Measurements from ENCODE around the gene TMC1.

Gene TMC1

GRCh38 chr9:72874344-72874743 is 352.9 kb downstream of the TMC1 start:
- H3K27me3 ChIP-seq (ENCODE audit: insufficient read depth, low read length) = no peaks in the 10 kb centered on the region
- no peak overlapping the region for H4K12ac ChIP-seq (ENCODE audit: low read depth, low read length)
- no peak overlapping the region for H3K14ac ChIP-seq (ENCODE audit: low read length)
- no peak overlapping the region for H3K4me2 ChIP-seq (ENCODE audit: low read length)
- H2BK120ac ChIP-seq (ENCODE audit: insufficient read depth, low read length, poor library complexity) = no peak overlapping the region
- H2BK12ac ChIP-seq (ENCODE audit: low read length) = no peak overlapping the region
- no CpG with 5 or more reads among the region's 2 CpGs for WGBS (ENCODE audit: extremely low coverage, insufficient coverage, insufficient read length)
- no peak overlapping the region for H4K8ac ChIP-seq (ENCODE audit: low read depth, low read length)
- H3K27ac ChIP-seq (ENCODE audit: low read depth, low read length) = no peak overlapping the region
- H3K79me2 ChIP-seq (ENCODE audit: control insufficient read depth, insufficient read depth, low read length, poor library complexity) = no peaks in the 10 kb centered on the region
- no peak overlapping the region for H3K18ac ChIP-seq (ENCODE audit: low read length)
- no peak overlapping the region for H3K23ac ChIP-seq (ENCODE audit: low read length)
- H2BK5ac ChIP-seq (ENCODE audit: low read depth, low read length, poor library complexity) = no peak overlapping the region
- H2AK5ac ChIP-seq (ENCODE audit: low read length) = no peak overlapping the region
- no peak for DNase-seq
- H3K9me3 ChIP-seq (ENCODE audit: insufficient read depth, low read depth, low read length) = no peaks in the 10 kb centered on the region
- no peak overlapping the region for H3K9ac ChIP-seq (ENCODE audit: low read length)
- H3K79me1 ChIP-seq (ENCODE audit: low read length) = no peaks in the 10 kb centered on the region
- no peak overlapping the region for H2AFZ ChIP-seq (ENCODE audit: insufficient read depth, low read length, poor library complexity)
- no peaks in the 10 kb centered on the region for H3K36me3 ChIP-seq (ENCODE audit: control insufficient read depth in 1 of 2, insufficient read depth in 2 of 2, low read length in 2 of 2)
- H3K4me1 ChIP-seq (ENCODE audit: control insufficient read depth in 1 of 2, insufficient read depth in 2 of 2, low read length in 2 of 2) = no peaks in the 10 kb centered on the region
- H3K4ac ChIP-seq (ENCODE audit: low read depth, low read length) = no peak overlapping the region
- no peak overlapping the region for H3K4me3 ChIP-seq (ENCODE audit: low read depth, low read length)
- no peak overlapping the region for H4K91ac ChIP-seq (ENCODE audit: low read depth, low read length)

GRCh38 chr9:72875221-72875620 is 353.8 kb downstream of the TMC1 start:
- H4K12ac ChIP-seq (ENCODE audit: low read depth, low read length) = no peak overlapping the region
- no peak overlapping the region for H2AK5ac ChIP-seq (ENCODE audit: low read length)
- no peak overlapping the region for H3K14ac ChIP-seq (ENCODE audit: low read length)
- no peak for DNase-seq
- H3K18ac ChIP-seq (ENCODE audit: low read length) = no peak overlapping the region
- H3K4ac ChIP-seq (ENCODE audit: low read depth, low read length) = no peak overlapping the region
- no peak overlapping the region for H2BK12ac ChIP-seq (ENCODE audit: low read length)
- H2BK120ac ChIP-seq (ENCODE audit: insufficient read depth, low read length, poor library complexity) = no peak overlapping the region
- no peak overlapping the region for H3K23ac ChIP-seq (ENCODE audit: low read length)
- H3K4me1 ChIP-seq (ENCODE audit: control insufficient read depth in 1 of 2, insufficient read depth in 2 of 2, low read length in 2 of 2) = no peaks in the 10 kb centered on the region
- H4K91ac ChIP-seq (ENCODE audit: low read depth, low read length) = no peak overlapping the region
- no peaks in the 10 kb centered on the region for H3K9me3 ChIP-seq (ENCODE audit: insufficient read depth, low read depth, low read length)
- H4K8ac ChIP-seq (ENCODE audit: low read depth, low read length) = no peak overlapping the region
- no peak overlapping the region for H3K4me3 ChIP-seq (ENCODE audit: low read depth, low read length)
- H3K9ac ChIP-seq (ENCODE audit: low read length) = no peak overlapping the region
- H3K79me1 ChIP-seq (ENCODE audit: low read length) = no peaks in the 10 kb centered on the region
- H2AFZ ChIP-seq (ENCODE audit: insufficient read depth, low read length, poor library complexity) = no peak overlapping the region
- no peaks in the 10 kb centered on the region for H3K36me3 ChIP-seq (ENCODE audit: control insufficient read depth in 1 of 2, insufficient read depth in 2 of 2, low read length in 2 of 2)
- no peaks in the 10 kb centered on the region for H3K79me2 ChIP-seq (ENCODE audit: control insufficient read depth, insufficient read depth, low read length, poor library complexity)
- H3K4me2 ChIP-seq (ENCODE audit: low read length) = no peak overlapping the region
- no peak overlapping the region for H3K27ac ChIP-seq (ENCODE audit: low read depth, low read length)
- H3K27me3 ChIP-seq (ENCODE audit: insufficient read depth, low read length) = no peaks in the 10 kb centered on the region
- no peak overlapping the region for H2BK5ac ChIP-seq (ENCODE audit: low read depth, low read length, poor library complexity)

GRCh38 chr9:72880821-72881220 is 359.4 kb downstream of the TMC1 start:
- no peaks in the 10 kb centered on the region for H3K27me3 ChIP-seq (ENCODE audit: insufficient read depth, low read length)
- H3K18ac ChIP-seq (ENCODE audit: low read length) = no peak overlapping the region
- DNase-seq = no peak
- no peak overlapping the region for H2BK5ac ChIP-seq (ENCODE audit: low read depth, low read length, poor library complexity)
- no peak overlapping the region for H2BK120ac ChIP-seq (ENCODE audit: insufficient read depth, low read length, poor library complexity)
- no peaks in the 10 kb centered on the region for H3K79me1 ChIP-seq (ENCODE audit: low read length)
- no peaks in the 10 kb centered on the region for H3K9me3 ChIP-seq (ENCODE audit: insufficient read depth, low read depth, low read length)
- H4K12ac ChIP-seq (ENCODE audit: low read depth, low read length) = no peak overlapping the region
- no peaks in the 10 kb centered on the region for H3K36me3 ChIP-seq (ENCODE audit: control insufficient read depth in 1 of 2, insufficient read depth in 2 of 2, low read length in 2 of 2)
- H3K27ac ChIP-seq (ENCODE audit: low read depth, low read length) = no peak overlapping the region
- H3K9ac ChIP-seq (ENCODE audit: low read length) = no peak overlapping the region
- H3K4ac ChIP-seq (ENCODE audit: low read depth, low read length) = no peak overlapping the region
- no peak overlapping the region for H4K8ac ChIP-seq (ENCODE audit: low read depth, low read length)
- H2AK5ac ChIP-seq (ENCODE audit: low read length) = no peak overlapping the region
- no peaks in the 10 kb centered on the region for H3K79me2 ChIP-seq (ENCODE audit: control insufficient read depth, insufficient read depth, low read length, poor library complexity)
- no peak overlapping the region for H3K23ac ChIP-seq (ENCODE audit: low read length)
- no peak overlapping the region for H3K4me2 ChIP-seq (ENCODE audit: low read length)
- no peak overlapping the region for H4K91ac ChIP-seq (ENCODE audit: low read depth, low read length)
- H3K4me1 ChIP-seq (ENCODE audit: control insufficient read depth in 1 of 2, insufficient read depth in 2 of 2, low read length in 2 of 2) = no peaks in the 10 kb centered on the region
- H2AFZ ChIP-seq (ENCODE audit: insufficient read depth, low read length, poor library complexity) = no peak overlapping the region
- no peak overlapping the region for H3K14ac ChIP-seq (ENCODE audit: low read length)
- no peak overlapping the region for H3K4me3 ChIP-seq (ENCODE audit: low read depth, low read length)
- no CpG with 5 or more reads among the region's 2 CpGs for WGBS (ENCODE audit: extremely low coverage, insufficient coverage, insufficient read length)
- no peak overlapping the region for H2BK12ac ChIP-seq (ENCODE audit: low read length)

GRCh38 chr9:72882117-72882775 is 360.8 kb downstream of the TMC1 start:
- Histone ChIP-seq H3K79me1 (ENCODE audit: low read length) (no peaks in the 10 kb centered on the region), H4K8ac (ENCODE audit: low read depth, low read length) (no peak overlapping the region), H3K4me2 (ENCODE audit: low read length) (no peak overlapping the region), H2BK5ac (ENCODE audit: low read depth, low read length, poor library complexity) (no peak overlapping the region), H3K36me3 (ENCODE audit: control insufficient read depth in 1 of 2, insufficient read depth in 2 of 2, low read length in 2 of 2) (no peaks in the 10 kb centered on the region), H3K23ac (ENCODE audit: low read length) (no peak overlapping the region), H4K91ac (ENCODE audit: low read depth, low read length) (no peak overlapping the region), H3K4me3 (ENCODE audit: low read depth, low read length) (no peak overlapping the region), H3K4ac (ENCODE audit: low read depth, low read length) (no peak overlapping the region), H2AFZ (ENCODE audit: insufficient read depth, low read length, poor library complexity) (no peak overlapping the region), H3K79me2 (ENCODE audit: control insufficient read depth, insufficient read depth, low read length, poor library complexity) (no peaks in the 10 kb centered on the region), H3K18ac (ENCODE audit: low read length) (no peak overlapping the region), H3K14ac (ENCODE audit: low read length) (no peak overlapping the region), H2AK5ac (ENCODE audit: low read length) (no peak overlapping the region), H2BK12ac (ENCODE audit: low read length) (no peak overlapping the region), H3K4me1 (ENCODE audit: control insufficient read depth in 1 of 2, insufficient read depth in 2 of 2, low read length in 2 of 2) (no peaks in the 10 kb centered on the region), H3K27me3 (ENCODE audit: insufficient read depth, low read length) (no peaks in the 10 kb centered on the region), H3K9ac (ENCODE audit: low read length) (no peak overlapping the region), H3K27ac (ENCODE audit: low read depth, low read length) (no peak overlapping the region), H3K9me3 (ENCODE audit: insufficient read depth, low read depth, low read length) (no peaks in the 10 kb centered on the region), H4K12ac (ENCODE audit: low read depth, low read length) (no peak overlapping the region), H2BK120ac (ENCODE audit: insufficient read depth, low read length, poor library complexity) (no peak overlapping the region)
- DNase-seq = no peak
- WGBS (ENCODE audit: extremely low coverage, insufficient coverage, insufficient read length) = no CpG with 5 or more reads among the region's 6 CpGs

All from trophoblast cell (in vitro differentiated cells and primary cell).